ENCODE data around the gene SEC14L3.
A peak's percentile ranks its signal among the peaks of the same experiment; 100 is the strongest.
"Not testable (repeated sequence)": the region's sequence is repeated elsewhere in the genome, so short reads cannot be mapped to it uniquely, and the experiment has no call there.

The SEC14L3 gene

DNA sequence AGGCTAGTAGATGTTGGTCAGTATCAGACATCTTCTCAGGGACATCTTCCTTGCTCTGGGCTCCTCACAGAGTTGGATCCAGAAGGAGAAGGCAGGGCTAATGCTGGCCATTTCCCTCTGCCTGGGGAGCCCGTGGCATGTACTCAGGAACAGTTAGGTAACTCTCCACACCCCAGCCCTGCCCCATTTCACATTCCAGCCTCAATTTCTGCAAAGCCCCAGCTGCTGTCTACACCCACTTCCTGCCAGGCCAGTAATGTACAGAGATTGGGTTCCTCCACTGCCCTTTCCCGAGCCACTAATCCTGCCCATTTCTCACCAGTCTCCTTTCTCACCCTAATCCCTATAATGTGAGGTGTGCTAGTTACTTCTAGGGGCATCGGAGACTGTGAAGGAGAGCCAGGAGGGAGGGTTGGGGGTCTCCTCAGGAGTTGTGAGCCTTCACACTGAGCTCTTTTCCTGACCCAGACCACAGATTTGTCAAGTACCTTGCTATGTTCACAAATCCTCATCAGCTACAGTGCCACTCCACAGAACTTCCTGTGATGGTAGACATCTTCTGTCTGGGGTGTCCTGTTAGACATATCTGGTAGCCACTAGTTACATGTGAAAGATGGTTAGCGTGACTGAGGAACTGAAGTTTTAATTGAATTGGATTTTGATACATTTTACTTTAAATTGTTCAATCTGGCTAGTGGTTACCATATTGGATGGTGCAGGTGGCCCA, 1.3 kb upstream of the SEC14L3 start:
- Histone ChIP-seq H3K27me3 (ENCODE audit: insufficient read depth, poor library complexity, severe bottlenecking) (no peaks in the 10 kb centered on the region), H3K9me3 (ENCODE audit: severe bottlenecking) (no peaks in the 10 kb centered on the region), H3K27ac (ENCODE audit: poor library complexity, severe bottlenecking) (no peak overlapping the region), H3K36me3 (ENCODE audit: low read depth) (no peaks in the 10 kb centered on the region), H3K4me3 (ENCODE audit: severe bottlenecking) (no peak overlapping the region), H3K4me1 (ENCODE audit: insufficient read depth, poor library complexity, severe bottlenecking) (no peaks in the 10 kb centered on the region)
- ATAC-seq (ENCODE audit: low read depth) (peak; percentile 63), DNase-seq (ENCODE audit: low spot score) (no peak)
- no peak for TF ChIP-seq CTCF (IDR thresholded peaks at IDR 0.05; ENCODE audit: poor library complexity, severe bottlenecking)

GRCh38 chr22:30470655-30471054, 1.2 kb downstream of the SEC14L3 start:
- no peak overlapping the region for H3K27ac ChIP-seq (ENCODE audit: poor library complexity, severe bottlenecking)
- H3K27me3 ChIP-seq (ENCODE audit: insufficient read depth, poor library complexity, severe bottlenecking), result no peaks in the 10 kb centered on the region
- TF ChIP-seq CTCF (IDR thresholded peaks at IDR 0.05; ENCODE audit: poor library complexity, severe bottlenecking), result no peak

GRCh38 chr22:30469165-30469564, 2.7 kb downstream of the SEC14L3 start:
- Histone ChIP-seq H3K4me1 (ENCODE audit: insufficient read depth, poor library complexity, severe bottlenecking) (no peaks in the 10 kb centered on the region), H3K9me3 (ENCODE audit: severe bottlenecking) (no peaks in the 10 kb centered on the region), H3K4me3 (ENCODE audit: severe bottlenecking) (no peak overlapping the region), H3K27ac (ENCODE audit: poor library complexity, severe bottlenecking) (no peak overlapping the region), H3K27me3 (ENCODE audit: insufficient read depth, poor library complexity, severe bottlenecking) (no peaks in the 10 kb centered on the region), H3K36me3 (ENCODE audit: low read depth) (no peaks in the 10 kb centered on the region)
- DNase-seq (ENCODE audit: low spot score) (no peak), ATAC-seq (ENCODE audit: low read depth) (no peak)
- no peak for TF ChIP-seq CTCF (IDR thresholded peaks at IDR 0.05; ENCODE audit: poor library complexity, severe bottlenecking)

More at GRCh38 chr22:30470655-30471054, 1.2 kb downstream of the SEC14L3 start:
- no peaks in the 10 kb centered on the region for H3K36me3 ChIP-seq (ENCODE audit: low read depth)
- H3K4me3 ChIP-seq (ENCODE audit: severe bottlenecking), result no peak overlapping the region
- H3K4me1 ChIP-seq (ENCODE audit: insufficient read depth, poor library complexity, severe bottlenecking), result no peaks in the 10 kb centered on the region
- no peak for ATAC-seq (ENCODE audit: low read depth)
- no peak for DNase-seq (ENCODE audit: low spot score)
- no peaks in the 10 kb centered on the region for H3K9me3 ChIP-seq (ENCODE audit: severe bottlenecking)

GRCh38 chr22:30460555-30460954, 11.3 kb downstream of the SEC14L3 start:
- not testable (repeated sequence) for H3K4me1 ChIP-seq (ENCODE audit: insufficient read depth, poor library complexity, severe bottlenecking); DNase-seq (ENCODE audit: low spot score); H3K36me3 ChIP-seq (ENCODE audit: low read depth); H3K27me3 ChIP-seq (ENCODE audit: insufficient read depth, poor library complexity, severe bottlenecking); H3K27ac ChIP-seq (ENCODE audit: poor library complexity, severe bottlenecking); ATAC-seq (ENCODE audit: low read depth); H3K9me3 ChIP-seq (ENCODE audit: severe bottlenecking); H3K4me3 ChIP-seq (ENCODE audit: severe bottlenecking)

DNA sequence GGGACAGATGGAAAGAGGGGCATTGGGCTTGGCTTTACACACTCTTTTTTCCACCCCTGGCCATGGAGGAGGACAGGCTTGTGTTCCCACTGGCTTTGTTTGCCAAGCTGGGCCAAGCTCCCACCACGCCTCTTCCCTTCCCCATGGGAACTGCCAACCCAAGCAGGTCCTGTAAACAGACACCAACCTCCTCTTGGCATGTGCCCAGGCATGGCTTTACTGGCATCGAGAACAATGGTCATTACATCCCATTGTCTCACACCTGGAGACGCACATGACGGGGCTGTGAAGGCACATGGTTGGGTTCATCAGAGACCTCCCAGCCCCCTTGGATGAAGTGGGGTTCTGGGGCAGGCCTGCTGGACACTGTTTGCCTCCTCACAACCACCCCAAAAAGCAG, 11.7 kb downstream of the SEC14L3 start:
- Histone ChIP-seq H3K4me1 (ENCODE audit: insufficient read depth, poor library complexity, severe bottlenecking) (no peaks in the 10 kb centered on the region), H3K27ac (ENCODE audit: poor library complexity, severe bottlenecking) (no peak overlapping the region), H3K36me3 (ENCODE audit: low read depth) (no peaks in the 10 kb centered on the region), H3K4me3 (ENCODE audit: severe bottlenecking) (no peak overlapping the region), H3K27me3 (ENCODE audit: insufficient read depth, poor library complexity, severe bottlenecking) (no peaks in the 10 kb centered on the region), H3K9me3 (ENCODE audit: severe bottlenecking) (no peaks in the 10 kb centered on the region)
- no peak for ATAC-seq (ENCODE audit: low read depth)
- DNase-seq (ENCODE audit: low spot score), result no peak
- TF ChIP-seq CTCF (IDR thresholded peaks at IDR 0.05; ENCODE audit: poor library complexity, severe bottlenecking), result no peak
